GM18520 (cell line): Measurements from ENCODE around the gene ZNF581.

Source experiments
- ATAC-seq: cut with Tn5 transposase; IDR thresholded peaks from one replicate; pipeline ENCODE4 v1.9.1; 2021; ENCODE audit not compliant: unreplicated experiment

The ZNF581 gene

DNA sequence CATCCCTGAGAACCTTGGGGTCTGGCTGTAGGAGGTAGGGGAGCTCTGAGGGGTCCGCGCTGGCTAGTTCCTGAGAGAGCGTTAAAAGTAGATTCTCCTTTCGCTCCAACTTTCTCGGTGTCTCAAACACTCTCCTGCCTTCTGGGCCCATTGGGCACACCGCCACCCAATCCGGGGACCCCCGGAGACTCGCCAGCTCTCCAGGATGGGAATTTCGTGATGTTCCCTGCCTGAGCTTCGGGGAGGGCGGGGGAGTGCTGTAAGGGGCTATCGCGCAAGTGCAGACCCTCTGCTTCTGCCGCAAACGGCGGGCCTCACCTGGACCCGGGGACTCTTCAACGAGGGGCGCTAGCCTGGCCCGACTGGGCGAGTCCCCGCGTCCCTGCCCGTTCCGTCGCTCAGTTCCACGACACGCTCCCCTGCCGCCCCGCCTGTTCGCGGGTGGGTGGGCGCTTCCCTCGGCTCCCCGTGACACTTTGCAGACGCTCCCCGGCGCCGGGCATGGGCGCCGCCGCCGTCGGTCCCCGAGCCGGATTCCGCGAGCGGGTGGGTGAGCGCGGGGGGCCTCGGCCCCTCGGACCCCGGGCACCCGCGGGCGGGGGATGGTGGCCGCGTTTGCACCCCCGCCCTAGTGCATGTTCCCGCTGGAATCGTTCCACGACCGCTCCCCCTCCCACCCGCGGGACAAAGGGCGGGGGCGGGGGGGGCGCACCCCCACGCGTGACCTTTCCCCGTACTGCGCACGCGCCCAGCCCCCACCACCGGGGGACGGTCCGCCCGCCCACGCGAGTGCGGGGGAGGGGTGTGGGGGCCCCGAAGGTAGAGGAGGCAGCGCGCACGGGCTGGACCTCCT lies 4.5 kb downstream of the ZNF581 start, which contains the start of gene CCDC106:
CCDC106 (plus strand) TSS at position 481 of the 853 bp plus-strand sequence. CDS start 835 bp downstream, outside the sequence.
- no peak for ATAC-seq

DNA sequence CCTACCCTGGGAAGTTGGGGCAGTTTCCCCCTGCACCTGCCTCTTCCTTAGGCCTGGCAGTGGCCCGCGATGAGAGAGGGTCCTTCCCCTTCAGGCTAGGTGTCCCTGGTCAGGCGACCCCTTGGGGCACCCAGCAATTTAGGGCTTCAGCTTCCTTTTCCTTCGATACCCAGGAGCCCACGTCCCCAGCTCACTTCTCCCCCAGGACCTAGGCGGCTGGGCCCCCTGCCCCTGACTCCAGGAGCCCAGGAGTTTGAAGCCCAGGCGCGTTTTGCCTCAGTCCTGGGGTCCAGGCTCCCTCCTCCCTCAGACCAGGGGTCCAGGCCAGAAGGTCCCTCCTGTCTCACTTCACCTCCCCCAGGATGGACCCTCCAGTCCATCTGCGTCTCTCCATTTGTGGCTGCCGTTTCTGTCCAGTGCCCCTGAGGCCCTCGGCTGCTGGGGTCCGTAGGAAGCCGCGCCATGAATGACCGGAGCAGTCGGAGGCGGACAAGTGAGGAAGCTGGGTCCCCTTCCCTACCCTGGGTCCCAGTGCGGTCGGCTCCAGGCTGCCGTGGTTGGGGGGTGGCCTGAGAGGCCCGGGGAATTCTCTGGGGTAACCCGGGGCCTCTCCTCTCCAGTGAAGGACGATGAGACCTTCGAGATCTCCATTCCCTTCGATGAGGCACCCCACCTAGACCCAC lies 5.3 kb downstream of the ZNF581 start:
- no peak for ATAC-seq

DNA sequence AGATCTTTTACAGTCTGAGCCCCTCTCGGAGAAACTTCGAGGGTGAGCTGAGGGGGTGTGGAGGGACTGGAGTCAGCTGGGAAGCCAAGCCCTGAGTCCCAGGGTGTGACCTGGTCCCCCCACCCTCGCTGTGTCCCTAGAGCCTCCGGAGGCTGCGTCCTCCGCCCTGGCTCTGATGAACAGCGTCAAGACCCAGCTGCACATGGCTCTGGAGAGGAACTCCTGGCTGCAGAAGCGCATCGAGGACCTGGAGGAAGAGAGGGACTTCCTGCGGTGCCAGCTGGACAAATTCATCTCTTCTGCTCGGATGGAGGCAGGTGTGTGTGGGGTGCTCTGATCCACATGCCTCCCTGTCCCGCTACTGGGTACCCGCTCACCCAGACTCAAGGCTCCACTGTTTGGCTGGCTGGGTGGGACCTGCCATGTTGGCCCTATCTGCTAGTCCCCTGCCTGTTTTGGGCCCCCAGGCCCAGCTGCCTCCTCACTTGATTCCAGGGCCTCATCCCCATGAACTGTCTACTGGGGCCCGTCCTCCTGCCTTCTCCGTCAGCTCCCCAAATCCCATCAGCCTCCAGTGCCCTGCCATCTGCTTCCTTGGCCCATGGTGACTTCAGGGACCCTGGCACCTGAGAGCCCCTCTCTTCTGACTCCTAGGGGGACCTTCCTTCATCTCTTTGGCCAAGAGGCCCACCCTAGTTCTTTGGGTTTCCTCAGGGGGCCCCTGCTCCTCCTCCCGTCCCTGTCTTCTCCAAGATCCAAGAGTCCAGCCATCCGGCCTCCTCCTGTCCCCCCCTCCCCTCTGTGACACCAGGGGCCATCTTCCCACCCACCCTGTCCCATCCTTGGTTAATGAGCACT lies 6.0 kb downstream of the ZNF581 start:
- ATAC-seq, result no peak

DNA sequence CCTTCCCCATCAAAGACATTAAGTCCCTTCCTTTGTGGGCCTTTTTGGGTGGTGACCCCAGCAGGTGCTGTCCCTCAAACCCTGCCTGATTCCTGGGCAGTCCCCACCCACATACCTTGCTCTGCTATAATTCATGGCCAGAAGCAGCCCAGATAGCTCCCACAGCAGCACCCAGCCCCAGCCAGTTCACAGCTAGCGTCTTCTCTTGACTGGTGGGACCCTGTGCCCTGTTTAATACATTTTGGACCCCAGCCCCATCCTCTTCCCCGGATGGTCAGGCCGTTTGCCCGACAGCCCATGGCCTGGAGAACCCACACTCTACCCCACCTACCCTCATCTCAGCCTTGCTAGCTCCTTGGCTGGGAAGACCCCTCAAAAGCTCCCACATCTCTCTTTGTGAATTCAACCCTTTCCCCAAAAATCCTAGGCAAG lies 6.7 kb downstream of the ZNF581 start:
- ATAC-seq, result no peak

DNA sequence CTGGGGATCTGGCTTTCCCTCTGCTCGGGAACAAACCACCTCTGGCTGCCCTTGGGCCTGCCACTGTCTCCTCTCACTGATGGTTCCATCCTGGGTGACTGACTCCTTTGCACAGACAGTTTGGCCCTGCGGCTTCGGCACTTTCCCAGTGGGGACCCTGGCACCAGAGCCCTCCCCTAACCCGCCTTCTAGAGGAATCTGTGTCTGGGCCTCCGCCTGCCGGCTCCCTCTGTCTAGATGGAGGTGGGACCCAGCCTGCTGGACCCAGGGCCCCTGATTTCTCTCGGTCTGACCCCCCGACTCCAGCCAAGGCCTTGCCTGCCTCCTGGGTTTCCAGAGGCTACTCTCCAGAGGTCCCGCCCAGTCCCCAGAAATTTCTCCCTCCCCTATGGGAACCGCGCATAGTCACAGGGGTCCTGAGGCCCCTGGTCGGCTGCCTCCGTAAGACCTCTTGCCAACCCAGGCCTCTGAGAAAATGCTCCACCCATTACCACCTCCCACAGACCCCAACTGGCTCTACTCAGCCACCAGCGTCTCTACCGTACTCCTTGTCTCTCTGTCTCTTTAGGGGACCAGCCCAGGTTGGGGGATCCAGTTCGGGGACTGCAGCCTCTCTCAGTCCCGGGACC lies 7.3 kb downstream of the ZNF581 start:
- no peak for ATAC-seq

DNA sequence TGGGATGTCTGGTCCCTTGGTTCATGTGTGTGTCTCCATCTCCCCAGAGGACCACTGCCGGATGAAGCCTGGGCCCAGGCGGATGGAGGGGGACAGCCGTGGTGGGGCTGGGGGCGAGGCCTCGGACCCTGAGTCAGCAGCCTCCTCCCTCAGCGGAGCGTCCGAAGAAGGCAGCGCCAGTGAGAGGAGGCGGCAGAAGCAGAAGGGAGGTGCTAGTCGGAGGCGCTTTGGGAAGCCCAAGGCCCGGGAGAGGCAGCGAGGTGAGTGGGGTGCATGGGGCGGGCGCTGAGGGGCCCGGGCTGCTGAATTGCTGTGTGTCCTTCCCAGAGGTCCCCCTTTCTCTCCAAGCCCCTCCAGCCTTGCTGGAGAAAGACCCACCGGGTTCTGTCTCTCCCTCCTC lies 7.8 kb downstream of the ZNF581 start:
- ATAC-seq, result no peak

DNA sequence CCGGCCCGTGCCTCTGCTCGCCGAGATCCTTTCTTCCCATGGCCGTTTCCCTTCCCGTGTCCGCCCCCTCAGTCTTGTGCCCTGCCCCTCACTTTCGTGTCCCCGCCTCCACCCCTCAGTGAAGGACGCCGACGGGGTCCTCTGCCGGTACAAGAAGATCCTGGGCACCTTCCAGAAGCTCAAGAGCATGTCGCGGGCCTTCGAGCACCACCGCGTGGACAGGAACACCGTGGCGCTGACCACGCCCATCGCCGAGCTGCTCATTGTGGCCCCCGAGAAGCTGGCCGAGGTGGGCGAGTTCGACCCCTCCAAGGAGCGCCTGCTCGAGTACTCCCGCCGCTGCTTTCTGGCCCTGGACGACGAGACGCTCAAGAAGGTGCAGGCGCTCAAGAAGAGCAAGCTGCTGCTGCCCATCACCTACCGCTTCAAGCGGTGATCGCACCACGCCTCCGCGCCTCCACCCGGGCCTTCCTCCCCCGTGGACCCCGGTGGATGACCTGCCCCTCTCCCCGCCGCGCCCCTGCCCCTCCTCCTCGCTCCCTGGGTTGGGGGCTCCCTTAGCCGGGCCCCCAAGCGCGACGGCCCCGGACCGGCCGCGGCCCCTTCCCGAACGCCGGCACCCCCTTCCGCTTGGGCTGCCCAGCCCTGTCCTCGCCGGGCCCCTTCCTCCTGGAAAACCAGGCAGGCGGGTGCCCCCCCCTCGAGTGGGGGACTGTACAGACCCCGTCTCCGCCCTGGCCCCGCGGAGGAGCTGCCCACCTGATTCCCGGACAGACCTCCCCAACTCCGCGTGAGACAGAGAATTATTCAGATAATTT lies 9.1 kb downstream of the ZNF581 start:
- ATAC-seq, result no peak

DNA sequence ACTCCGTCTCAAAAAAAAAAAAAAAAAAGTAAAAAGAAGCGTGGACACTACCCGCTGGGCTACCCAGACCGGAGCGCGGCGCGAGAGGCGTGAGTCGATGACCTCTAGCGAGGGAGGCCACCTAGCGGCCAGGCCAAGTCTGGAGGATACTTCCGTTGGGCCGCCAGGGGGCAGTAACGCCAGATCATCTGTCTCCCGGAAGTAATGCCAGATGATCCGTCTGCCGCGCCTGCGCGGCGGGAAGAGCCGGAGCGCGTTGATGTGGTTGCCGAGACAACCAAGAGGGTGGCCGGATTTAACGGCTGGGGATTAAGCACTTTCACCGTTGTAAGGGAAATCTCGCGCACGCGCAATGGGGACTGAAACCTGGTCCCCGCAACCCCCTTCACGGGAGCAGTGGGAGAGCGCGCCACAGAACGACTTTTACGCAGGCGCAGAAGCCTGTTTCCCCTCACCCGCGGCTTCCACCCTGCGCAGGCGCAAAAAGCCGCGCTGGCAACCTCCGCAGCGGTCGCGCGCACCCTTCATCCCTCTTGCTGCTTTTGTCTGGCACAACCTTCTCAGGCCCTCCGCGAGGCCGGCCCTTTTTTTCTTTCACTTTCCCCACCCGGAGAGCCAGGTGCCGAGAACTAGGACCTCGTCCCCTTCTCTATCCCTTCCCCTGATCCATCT lies 10.3 kb downstream of the ZNF581 start:
- ATAC-seq, result peak; percentile 30

DNA sequence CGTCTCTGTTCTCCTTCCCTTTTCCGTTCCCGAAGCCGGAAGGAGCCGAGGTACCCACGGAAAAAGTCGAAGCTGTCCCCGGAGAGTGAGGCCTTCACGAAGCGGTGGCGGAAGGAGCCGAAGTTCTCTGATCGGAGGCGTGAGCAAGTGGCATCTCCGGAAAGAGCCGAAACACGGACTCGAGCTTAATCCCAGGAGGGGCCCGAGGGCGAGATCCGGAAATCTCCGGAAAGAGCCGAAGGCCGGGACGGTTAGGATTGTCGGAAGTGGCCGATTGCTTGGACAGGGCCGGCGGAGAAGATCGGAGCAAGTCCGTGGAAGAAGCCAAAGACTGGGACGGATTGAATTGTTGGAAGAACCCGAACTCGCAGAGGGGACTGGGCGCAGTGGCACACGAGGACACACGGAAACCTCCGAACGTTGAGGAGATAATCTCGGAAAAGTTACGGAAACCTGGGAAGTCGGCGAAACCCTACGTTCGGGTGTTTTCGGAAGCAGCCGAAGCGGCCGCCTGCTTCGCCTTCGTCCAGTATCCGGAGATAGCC lies 10.9 kb downstream of the ZNF581 start:
- ATAC-seq, result peak; percentile 57

DNA sequence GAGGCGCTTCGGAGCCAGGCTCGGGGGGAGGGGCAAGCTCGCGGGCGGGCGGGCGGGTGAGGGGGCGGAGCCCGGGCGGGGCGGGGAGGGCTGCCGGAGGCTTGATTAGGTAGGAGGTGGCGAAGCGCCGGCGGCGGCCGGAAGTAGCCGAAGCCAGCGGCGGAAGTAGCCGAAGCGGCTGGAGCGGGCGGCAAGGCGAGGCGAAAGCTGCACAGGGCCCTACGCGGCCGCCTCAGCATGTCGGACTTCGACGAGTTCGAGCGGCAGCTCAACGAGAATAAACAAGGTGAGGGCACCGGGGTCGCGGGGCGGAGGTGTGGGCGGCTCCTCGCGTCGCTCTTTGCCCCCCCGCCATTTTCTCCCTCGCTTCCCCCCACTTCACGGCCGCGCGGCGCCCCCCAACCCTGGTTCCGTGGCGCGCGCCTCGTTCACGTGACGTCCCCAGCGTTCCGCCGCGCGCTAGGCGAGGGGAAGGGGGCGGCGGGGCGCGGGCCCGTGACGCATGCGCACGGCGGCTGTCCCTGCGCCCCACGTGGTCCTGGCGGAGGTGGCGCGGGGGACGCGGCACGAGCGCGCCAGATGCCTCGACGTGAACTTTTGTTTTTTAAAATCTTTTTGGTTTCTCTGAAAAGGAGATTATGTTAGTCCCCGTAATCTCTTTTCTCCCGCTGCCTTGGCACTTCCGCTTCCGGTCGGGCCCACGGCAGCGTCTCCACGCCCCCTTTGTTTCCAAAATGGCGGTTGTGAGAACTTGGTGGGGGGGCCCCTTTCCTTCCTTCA lies 11.6 kb downstream of the ZNF581 start, which contains the start of gene U2AF2:
U2AF2 (plus strand) TSS at position 168 of the 780 bp plus-strand sequence; CDS start at position 238, 70 bp downstream.
- peak; percentile 22 for ATAC-seq

DNA sequence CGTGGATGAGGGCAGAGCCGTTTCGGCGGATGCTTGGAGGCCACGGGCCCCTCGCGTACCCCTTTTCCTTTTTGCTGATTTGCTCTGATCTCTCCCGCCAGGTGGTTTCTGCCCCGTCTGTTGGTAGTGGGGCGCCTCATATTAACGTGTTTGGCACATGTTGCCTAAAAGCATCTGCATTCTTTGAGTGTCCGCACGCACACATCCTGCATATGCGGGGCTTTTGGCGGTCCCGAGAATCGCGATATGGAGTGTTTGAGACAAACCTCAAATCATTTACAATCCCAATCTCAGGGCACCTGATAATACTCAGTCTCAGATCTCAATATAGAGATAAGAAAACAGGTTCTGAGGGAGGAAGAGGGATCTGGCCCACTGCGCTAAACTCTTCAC lies 12.2 kb downstream of the ZNF581 start:
- ATAC-seq, result no peak

DNA sequence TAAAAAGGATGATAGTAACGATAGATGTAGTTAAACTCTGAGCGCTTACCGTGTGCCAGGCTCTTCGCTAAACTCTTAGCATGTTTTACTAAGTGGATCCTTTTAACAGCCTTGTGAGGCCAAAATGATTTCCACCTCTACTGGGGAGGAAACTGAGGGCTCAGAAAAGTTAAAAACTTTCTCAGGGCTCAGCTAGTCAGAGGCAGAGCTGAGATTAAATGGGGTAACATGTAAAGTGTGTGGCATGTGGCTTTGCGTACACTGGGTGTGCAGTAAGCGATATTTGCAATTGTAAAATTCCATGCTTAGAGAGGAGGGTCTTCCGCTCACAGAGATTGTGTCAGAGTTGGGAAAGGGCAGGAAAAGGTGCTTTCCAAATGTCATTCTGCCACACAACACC lies 13.1 kb downstream of the ZNF581 start:
- ATAC-seq, result no peak

DNA sequence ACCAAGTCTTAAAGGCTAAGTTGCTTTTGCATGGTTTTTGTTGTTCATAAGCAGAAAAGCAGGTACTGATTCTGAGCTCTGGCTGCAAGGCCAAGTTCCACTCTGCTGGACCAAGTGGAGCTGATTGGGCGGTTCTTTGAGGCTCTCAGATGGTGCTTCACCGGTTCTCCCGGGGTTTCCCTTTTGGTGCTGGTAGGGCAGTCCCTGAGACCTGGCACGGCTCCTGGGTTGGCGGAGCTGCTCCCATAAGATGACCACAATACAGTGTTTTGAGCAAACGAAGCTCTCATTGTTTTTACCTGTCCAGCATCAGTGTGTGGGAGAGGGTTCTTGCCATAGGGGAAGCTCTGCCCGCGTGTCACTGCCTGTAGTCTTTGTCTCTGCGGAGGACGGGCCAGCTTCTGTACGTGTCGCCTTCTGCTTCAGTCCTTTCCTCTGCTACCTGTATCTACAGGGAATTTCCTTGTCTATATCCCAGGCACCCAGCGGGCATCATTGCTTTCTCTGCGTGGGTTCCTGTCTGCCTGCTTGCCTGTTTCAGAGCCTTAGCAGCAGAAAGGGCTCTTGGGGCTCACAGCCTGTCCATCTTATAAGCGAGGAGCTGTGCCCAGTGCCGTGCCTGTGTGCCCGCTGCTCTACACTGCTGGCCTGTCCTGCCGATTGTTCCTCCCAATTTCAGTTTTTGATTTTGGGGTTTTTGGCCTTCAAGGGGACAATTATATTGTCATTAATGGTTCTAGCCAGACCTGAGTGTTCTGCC lies 13.7 kb downstream of the ZNF581 start:
- ATAC-seq, result no peak

DNA sequence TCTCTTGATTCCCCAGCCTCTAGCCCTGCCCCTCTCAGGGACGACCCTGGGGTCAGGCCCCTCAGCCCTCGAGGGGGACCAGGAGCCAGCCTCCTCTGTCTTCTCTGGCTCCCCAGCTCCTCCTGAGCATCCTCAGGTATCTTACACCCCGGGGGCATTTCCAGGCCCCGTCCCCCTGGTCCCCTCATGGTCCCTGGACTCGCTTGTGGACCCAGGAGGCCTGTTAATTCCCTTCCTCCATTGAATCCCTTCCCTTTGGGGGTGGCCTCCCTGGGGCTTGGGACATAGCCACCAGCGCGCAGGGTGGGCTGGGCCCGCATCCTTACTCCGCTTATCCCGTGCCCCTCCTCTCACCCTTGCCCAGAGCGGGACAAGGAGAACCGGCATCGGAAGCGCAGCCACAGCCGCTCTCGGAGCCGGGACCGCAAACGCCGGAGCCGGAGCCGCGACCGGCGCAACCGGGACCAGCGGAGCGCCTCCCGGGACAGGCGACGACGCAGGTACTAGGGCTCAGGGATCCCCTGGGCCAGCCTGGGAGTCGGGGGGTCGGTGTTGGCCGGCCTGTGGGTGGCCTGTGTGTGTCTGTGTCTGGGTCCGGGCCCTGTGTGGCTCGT lies 15.5 kb downstream of the ZNF581 start:
- no peak for ATAC-seq

DNA sequence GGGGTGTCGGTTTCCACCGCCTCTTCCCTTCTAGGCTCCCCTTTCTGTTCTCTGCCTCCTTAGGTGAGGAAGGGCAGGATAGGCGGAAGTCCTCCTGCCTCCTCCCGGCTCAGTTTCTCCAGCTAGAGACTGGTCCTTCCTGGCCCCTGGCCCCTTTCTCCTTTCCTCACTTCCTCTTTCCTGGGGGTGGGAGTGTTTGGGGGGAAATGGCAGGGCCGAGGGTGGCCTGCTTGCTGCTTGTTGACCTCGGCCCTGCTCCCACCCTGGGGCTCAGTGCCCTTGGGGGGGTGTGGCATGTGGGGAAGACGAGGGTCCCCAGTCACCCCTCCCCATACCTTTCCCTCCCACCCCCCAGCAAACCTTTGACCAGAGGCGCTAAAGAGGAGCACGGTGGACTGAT lies 16.4 kb downstream of the ZNF581 start:
- ATAC-seq, result no peak

DNA sequence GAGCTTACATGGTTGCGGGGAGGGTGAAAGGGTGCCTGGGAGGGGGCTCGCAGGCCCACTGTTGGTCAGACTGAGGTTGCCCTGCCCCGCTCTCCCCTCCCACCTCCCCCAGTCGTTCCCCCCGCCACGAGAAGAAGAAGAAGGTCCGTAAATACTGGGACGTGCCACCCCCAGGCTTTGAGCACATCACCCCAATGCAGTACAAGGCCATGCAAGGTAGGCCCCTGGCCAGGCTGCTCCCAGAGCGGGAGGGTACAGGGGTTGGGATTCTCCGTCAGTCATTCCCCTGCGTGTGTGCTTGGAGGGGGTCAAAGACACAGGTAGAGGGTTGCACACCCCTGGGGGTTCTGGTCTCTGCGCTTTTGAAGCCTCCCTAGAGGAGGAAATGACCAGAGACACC lies 17.0 kb downstream of the ZNF581 start:
- no peak for ATAC-seq

DNA sequence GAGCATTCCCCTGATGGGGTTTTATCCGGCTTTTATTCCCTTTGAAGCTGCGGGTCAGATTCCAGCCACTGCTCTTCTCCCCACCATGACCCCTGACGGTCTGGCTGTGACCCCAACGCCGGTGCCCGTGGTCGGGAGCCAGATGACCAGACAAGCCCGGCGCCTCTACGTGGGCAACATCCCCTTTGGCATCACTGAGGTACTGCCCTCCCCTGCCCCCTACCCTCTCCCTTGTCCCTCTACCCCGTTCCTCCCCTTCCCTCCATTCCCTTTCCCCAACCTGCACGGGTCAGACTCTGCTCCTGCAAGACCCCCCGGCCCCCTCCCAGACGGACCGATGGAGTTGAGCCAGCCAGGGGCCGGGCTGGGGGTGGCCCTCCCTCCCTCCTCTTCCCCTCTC lies 17.5 kb downstream of the ZNF581 start:
- no peak for ATAC-seq
